Measurements from ENCODE around the gene TSPAN9.

The TSPAN9 gene

DNA sequence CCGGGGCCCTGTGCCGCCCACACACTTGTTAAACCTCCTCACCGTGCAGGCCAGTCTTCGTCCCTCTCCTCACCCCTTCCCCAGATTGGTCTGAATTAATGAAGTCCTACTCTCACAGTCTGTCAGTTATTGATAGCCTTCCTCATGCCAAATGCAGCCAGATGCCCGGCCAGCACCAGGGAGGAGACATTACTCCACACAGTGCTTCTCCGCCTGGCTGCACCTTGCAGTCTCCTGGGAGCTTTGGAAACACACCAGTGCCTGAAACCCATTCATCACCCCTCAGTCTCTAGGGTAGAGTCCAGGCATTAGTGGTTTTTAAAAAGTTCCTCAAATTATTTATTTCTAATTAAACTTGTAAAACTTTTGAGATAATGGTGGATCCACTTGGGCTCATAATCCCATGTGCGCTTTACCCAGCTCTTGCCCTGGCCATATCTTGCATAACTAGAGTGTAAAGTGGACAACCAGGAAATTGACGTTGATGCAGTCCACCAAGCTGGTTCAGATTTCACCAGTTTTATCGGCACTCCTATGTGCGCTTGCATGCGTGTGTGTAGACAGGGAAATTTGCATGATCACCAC is 38.2 kb upstream of the TSPAN9 start:
- Histone ChIP-seq H3K9me3 (ENCODE audit: low read length) (no peaks in the 10 kb centered on the region), H2AFZ (ENCODE audit: low read depth, low read length) (no peak overlapping the region), H3K27me3 (ENCODE audit: insufficient read depth, low read length) (no peaks in the 10 kb centered on the region), H3K4me3 (ENCODE audit: low read length) (no peak overlapping the region), H3K4me1 (ENCODE audit: insufficient read depth, low read length) (peaks cover 14% of the 10 kb centered on the region), H3K36me3 (ENCODE audit: insufficient read depth, low read length) (peaks cover 11% of the 10 kb centered on the region)

DNA sequence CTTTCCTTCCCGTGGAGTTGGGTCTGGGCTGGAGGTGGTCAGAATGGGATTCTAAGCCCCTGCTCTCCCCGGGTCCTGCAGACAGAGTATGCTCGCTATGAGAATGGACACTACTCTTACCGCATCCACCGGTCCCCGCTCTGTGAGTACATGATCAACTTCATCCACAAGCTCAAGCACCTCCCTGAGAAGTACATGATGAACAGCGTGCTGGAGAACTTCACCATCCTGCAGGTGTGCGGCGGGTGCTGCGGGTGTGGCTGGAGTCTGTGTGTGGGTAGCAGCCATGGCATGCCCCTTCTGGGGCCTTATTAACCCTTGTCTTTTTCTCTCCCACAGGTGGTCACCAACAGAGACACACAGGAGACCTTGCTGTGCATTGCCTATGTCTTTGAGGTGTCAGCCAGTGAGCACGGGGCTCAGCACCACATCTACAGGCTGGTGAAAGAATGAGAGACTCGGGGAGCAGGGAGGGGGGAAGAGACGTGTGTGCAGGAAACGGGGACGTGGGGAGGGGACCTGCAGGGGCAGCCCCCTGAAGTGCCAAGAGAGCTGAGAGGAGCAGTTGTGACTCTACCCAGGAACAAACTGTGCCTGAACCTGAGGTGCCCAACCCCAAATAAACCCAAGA is 37.0 kb upstream of the TSPAN9 start:
- H3K27me3 ChIP-seq (ENCODE audit: insufficient read depth, low read length) = no peaks in the 10 kb centered on the region
- no peaks in the 10 kb centered on the region for H3K9me3 ChIP-seq (ENCODE audit: low read length)
- peaks cover 11% of the 10 kb centered on the region for H3K36me3 ChIP-seq (ENCODE audit: insufficient read depth, low read length)
- no peak overlapping the region for H3K4me3 ChIP-seq (ENCODE audit: low read length)
- H2AFZ ChIP-seq (ENCODE audit: low read depth, low read length) = no peak overlapping the region
- H3K4me1 ChIP-seq (ENCODE audit: insufficient read depth, low read length) = peaks cover 13% of the 10 kb centered on the region

DNA sequence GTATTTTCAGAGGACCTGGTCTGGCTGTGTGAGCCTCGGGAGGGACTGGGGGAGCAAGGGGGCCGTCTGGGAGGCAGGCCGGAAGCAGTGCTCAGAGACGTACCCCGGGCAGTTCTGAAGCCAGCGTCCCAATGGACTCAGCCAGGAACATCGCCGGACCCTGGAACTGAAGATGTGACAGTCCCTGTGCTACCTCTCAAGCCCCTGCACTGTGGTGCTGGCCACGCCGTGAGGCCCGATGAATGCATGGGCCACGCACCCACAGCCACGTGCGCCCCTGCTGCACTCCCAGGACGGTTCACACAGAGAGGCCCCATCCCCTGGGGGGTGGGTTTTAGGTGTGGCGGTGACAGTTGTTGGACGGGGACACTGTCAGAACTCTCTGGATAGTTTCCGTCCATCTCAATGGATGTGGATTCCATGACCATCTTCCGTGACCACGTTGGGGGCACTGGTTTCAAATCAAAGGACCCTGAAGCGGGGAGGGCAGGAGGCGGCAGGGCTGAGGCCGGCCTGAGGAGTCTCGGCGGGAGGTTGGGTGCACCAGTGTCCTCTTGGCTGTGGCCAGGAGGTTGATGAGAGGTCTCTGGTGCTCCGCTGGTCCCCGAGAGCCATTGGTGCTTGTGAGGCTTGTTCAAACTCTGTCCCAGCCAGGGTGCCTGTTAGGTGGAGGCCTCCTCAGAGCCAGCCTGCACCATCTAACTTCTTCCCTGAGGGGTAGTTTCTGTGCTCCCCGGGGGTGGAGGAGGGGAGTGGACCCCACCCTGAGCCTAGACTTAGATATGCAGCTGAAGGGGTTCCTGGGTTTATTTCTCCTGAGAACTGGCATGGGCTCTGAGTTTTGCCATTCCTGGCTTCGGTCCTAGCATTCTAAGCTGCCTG is 36.3 kb upstream of the TSPAN9 start:
- no peaks in the 10 kb centered on the region for H3K9me3 ChIP-seq (ENCODE audit: low read length)
- peaks cover 7% of the 10 kb centered on the region for H3K4me1 ChIP-seq (ENCODE audit: insufficient read depth, low read length)
- H3K36me3 ChIP-seq (ENCODE audit: insufficient read depth, low read length) = peaks cover 11% of the 10 kb centered on the region
- H3K27me3 ChIP-seq (ENCODE audit: insufficient read depth, low read length) = no peaks in the 10 kb centered on the region
- H2AFZ ChIP-seq (ENCODE audit: low read depth, low read length) = no peak overlapping the region
- H3K4me3 ChIP-seq (ENCODE audit: low read length) = no peak overlapping the region

DNA sequence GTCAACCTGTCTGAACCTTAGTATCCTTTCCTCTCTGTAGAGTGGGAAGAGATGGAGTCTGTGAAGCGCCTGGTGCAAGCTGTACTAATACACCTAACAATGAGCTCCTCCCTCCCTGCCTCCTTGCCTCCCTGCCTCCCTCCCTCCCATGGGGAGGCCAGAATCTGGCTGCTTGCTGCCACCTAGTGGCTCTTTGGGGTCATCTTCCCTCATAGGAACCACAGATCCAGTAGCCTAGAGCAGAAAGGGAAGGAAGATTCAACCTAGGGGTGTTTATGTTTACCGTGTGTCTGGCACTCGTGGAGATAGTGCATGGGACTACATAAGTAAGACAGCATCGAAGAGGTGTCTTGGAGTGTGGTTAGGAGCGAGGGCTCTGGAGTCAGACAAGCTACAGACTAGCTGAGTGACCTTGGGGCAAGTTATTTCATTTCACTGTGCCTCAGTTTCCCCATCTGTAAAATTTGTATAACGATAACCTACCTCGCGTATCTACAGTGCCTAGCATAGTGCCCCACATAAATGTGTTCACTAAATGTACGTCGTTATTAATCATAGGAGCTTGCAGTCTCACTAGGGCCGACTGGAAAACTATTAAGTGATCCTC is 35.5 kb upstream of the TSPAN9 start:
- Histone ChIP-seq H3K27me3 (ENCODE audit: insufficient read depth, low read length) (no peaks in the 10 kb centered on the region), H3K4me1 (ENCODE audit: insufficient read depth, low read length) (no peaks in the 10 kb centered on the region), H2AFZ (ENCODE audit: low read depth, low read length) (no peak overlapping the region), H3K4me3 (ENCODE audit: low read length) (no peak overlapping the region), H3K9me3 (ENCODE audit: low read length) (no peaks in the 10 kb centered on the region), H3K36me3 (ENCODE audit: insufficient read depth, low read length) (peaks cover 11% of the 10 kb centered on the region)

DNA sequence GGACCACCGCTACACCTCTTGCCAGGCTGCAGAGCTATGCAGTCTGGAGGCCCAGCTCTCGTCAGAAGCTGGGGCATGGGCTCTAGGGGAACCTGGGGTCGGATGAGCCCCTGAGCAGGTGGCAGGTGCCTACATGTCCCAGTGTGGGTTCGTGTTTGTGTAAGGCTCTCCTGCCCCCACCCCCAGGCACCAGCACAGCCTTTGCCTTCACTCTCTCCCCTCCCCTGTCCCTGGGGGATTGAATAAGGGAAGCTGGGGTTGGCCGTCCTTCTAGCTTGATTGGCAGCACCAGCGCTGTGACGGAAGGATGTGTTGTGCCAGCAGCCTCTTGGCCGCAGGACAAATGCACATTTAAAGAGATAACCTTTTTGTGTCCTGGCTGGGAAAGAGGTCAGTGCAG is 34.8 kb upstream of the TSPAN9 start:
- Histone ChIP-seq H3K27me3 (ENCODE audit: insufficient read depth, low read length) (no peaks in the 10 kb centered on the region), H3K4me1 (ENCODE audit: insufficient read depth, low read length) (no peaks in the 10 kb centered on the region), H3K4me3 (ENCODE audit: low read length) (no peak overlapping the region)

DNA sequence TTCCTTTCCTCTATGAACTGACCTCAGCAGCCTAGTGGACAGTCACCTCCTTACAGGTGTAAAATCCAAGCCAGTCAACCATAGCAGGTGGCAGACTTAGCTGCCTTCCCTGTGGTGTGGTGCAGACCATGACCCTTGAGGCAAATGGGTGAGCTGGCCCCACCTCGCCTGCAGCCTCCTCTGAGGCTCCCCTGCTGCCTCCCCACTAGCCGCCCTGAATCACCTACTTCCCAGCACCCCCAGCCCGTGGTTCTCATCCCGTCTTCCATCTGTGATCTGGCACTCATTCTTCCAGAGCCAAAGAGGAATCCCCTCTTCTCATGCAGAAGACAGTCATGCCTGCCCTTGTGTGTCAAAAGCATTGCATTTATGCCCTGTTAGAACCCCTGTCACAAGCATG is 34.4 kb upstream of the TSPAN9 start:
- H3K9me3 ChIP-seq (ENCODE audit: low read length) = no peaks in the 10 kb centered on the region
- no peak overlapping the region for H2AFZ ChIP-seq (ENCODE audit: low read depth, low read length)
- H3K4me1 ChIP-seq (ENCODE audit: insufficient read depth, low read length) = peaks cover 3% of the 10 kb centered on the region
- peaks cover 11% of the 10 kb centered on the region for H3K36me3 ChIP-seq (ENCODE audit: insufficient read depth, low read length)
- no peaks in the 10 kb centered on the region for H3K27me3 ChIP-seq (ENCODE audit: insufficient read depth, low read length)
- H3K4me3 ChIP-seq (ENCODE audit: low read length) = no peak overlapping the region

More for the DNA sequence above, 34.8 kb upstream of the TSPAN9 start:
- H3K9me3 ChIP-seq (ENCODE audit: low read length) = no peaks in the 10 kb centered on the region
- peaks cover 11% of the 10 kb centered on the region for H3K36me3 ChIP-seq (ENCODE audit: insufficient read depth, low read length)
- H2AFZ ChIP-seq (ENCODE audit: low read depth, low read length) = no peak overlapping the region

DNA sequence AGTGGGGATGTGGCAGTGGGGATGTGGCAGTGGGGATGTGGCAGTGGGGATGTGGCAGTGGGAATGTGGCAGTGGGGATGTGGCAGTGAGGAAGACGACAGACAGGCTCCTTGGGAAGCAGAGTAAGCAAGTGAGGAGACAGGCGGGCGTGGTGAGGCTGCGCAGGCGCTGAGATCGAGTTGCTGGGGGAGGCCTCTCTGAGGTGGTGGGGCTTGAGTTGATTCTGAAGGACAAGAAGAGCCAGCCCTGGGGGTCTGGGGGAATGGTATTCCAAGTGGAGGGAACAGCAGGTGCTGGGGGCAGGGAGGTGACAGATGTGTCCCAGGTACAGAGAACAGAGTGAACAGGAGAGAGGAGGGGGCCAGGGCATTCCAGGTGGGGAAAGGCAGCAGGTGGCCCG is 33.8 kb upstream of the TSPAN9 start:
- no peaks in the 10 kb centered on the region for H3K27me3 ChIP-seq (ENCODE audit: insufficient read depth, low read length)
- H2AFZ ChIP-seq (ENCODE audit: low read depth, low read length) = no peak overlapping the region
- peaks cover 6% of the 10 kb centered on the region for H3K4me1 ChIP-seq (ENCODE audit: insufficient read depth, low read length)
- H3K4me3 ChIP-seq (ENCODE audit: low read length) = no peak overlapping the region
- H3K36me3 ChIP-seq (ENCODE audit: insufficient read depth, low read length) = peaks cover 10% of the 10 kb centered on the region
- H3K9me3 ChIP-seq (ENCODE audit: low read length) = no peaks in the 10 kb centered on the region

DNA sequence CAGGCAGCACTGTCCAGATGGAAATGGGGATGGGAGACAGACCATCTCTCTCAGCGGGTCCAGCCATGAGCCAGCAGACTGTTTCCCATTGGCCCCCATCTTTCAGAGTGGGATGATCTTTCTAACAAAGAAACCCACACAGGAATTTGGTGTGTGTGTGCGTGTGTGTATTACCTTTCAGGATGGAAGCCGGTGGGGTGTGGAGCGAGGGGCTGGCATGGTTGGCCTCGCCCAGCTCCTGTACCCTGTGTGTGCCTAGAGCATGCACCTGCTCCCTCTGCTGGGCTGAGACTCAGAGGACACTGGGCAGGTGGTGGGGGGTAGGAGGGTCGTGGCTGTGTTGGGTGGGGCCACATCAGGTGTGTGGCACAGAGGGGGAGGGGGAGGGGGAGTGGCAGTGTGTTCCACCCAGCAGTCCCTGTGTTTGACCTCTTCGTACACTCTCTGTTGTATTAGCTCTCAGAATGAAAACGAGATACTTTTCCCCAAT is 33.0 kb upstream of the TSPAN9 start:
- peaks cover 6% of the 10 kb centered on the region for H3K4me1 ChIP-seq (ENCODE audit: insufficient read depth, low read length)
- no peak overlapping the region for H3K4me3 ChIP-seq (ENCODE audit: low read length)
- H2AFZ ChIP-seq (ENCODE audit: low read depth, low read length) = no peak overlapping the region
- H3K36me3 ChIP-seq (ENCODE audit: insufficient read depth, low read length) = peaks cover 5% of the 10 kb centered on the region
- no peaks in the 10 kb centered on the region for H3K27me3 ChIP-seq (ENCODE audit: insufficient read depth, low read length)
- H3K9me3 ChIP-seq (ENCODE audit: low read length) = no peaks in the 10 kb centered on the region

DNA sequence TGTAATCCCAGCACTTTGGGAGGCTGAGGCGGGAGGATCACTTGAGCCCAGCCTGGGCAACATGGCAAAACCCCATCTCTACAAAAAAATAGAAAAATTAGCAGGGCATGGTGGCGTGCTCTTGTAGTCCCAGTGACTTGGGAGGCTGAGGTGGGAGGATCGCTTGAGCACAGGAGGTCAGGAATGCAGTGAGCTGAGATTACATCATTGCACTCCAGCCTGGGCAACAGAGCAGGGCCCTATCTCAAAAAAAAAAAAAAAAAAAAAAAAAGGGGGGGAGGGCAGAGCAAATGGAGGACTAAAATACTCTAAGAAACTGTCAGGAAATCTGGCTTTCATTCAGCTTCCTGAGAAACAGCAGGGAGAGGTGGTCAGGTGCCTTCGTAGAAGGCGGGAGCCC is 31.7 kb upstream of the TSPAN9 start:
- Histone ChIP-seq H3K36me3 (ENCODE audit: insufficient read depth, low read length) (peaks cover 2% of the 10 kb centered on the region), H3K4me1 (ENCODE audit: insufficient read depth, low read length) (peaks cover 6% of the 10 kb centered on the region), H2AFZ (ENCODE audit: low read depth, low read length) (no peak overlapping the region)

DNA sequence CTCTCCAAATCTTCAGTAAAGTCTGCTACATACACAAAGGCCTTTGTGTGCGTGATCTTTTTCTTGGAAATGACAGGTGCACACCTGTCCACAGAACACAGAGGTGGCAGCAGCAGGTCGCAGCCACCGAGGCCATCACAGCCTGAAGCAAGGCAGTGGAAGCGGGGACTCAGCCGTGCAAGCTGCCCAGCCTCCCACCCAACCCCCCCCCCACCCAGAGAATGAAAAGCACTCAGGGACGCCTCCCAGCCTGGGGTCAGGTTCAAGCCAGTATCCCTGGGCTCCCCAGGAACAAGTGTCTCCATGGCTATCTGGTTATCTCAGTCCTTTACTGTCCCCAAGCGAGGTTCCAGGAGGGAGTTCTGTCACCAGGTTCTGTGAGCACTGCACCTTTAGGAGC is 31.2 kb upstream of the TSPAN9 start:
- H3K9me3 ChIP-seq (ENCODE audit: low read length) = no peaks in the 10 kb centered on the region
- H3K4me3 ChIP-seq (ENCODE audit: low read length) = no peak overlapping the region
- H2AFZ ChIP-seq (ENCODE audit: low read depth, low read length) = no peak overlapping the region
- H3K36me3 ChIP-seq (ENCODE audit: insufficient read depth, low read length) = no peaks in the 10 kb centered on the region
- H3K4me1 ChIP-seq (ENCODE audit: insufficient read depth, low read length) = peaks cover 6% of the 10 kb centered on the region
- no peaks in the 10 kb centered on the region for H3K27me3 ChIP-seq (ENCODE audit: insufficient read depth, low read length)

More for the DNA sequence above, 31.7 kb upstream of the TSPAN9 start:
- no peaks in the 10 kb centered on the region for H3K9me3 ChIP-seq (ENCODE audit: low read length)
- H3K27me3 ChIP-seq (ENCODE audit: insufficient read depth, low read length) = no peaks in the 10 kb centered on the region
- H3K4me3 ChIP-seq (ENCODE audit: low read length) = no peak overlapping the region

DNA sequence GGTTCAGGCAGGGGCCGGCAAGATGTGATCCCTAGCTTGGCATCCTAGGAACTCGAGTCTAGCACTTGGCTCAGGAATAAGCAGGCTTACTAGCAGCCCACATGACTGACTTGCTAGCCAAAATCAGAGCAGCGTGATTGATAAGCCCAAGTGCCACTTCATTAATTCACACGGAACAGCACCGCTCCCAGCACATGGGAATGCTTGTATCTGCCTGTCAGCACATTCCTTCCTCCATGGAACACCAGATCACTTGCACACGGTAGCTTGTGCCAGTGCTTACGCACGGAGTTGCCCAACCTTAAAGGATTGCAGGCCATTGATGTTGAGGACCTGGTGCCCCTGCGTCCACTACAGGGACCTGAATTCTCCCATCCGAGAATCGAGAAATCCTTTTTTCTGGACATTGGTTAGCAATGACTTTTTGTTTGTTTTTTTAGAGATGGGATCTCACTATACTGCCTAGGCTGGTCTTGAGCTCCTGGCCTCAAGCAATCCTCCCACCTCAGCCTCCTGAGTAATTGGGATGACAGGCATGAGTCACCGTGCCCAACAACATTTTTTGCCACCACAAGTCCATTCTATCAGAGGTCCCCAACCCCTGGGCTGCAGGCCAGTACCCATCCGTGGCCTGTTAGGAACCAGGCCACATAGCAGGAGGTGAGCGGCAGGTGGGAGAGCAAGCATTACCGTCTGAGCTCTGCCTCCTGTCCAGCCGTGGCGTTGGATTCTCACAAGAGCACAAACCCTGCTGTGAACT is 30.6 kb upstream of the TSPAN9 start:
- H3K4me3 ChIP-seq (ENCODE audit: low read length) = no peak overlapping the region
- no peaks in the 10 kb centered on the region for H3K9me3 ChIP-seq (ENCODE audit: low read length)
- no peak overlapping the region for H2AFZ ChIP-seq (ENCODE audit: low read depth, low read length)
- H3K36me3 ChIP-seq (ENCODE audit: insufficient read depth, low read length) = no peaks in the 10 kb centered on the region
- H3K27me3 ChIP-seq (ENCODE audit: insufficient read depth, low read length) = no peaks in the 10 kb centered on the region
- peaks cover 6% of the 10 kb centered on the region for H3K4me1 ChIP-seq (ENCODE audit: insufficient read depth, low read length)

DNA sequence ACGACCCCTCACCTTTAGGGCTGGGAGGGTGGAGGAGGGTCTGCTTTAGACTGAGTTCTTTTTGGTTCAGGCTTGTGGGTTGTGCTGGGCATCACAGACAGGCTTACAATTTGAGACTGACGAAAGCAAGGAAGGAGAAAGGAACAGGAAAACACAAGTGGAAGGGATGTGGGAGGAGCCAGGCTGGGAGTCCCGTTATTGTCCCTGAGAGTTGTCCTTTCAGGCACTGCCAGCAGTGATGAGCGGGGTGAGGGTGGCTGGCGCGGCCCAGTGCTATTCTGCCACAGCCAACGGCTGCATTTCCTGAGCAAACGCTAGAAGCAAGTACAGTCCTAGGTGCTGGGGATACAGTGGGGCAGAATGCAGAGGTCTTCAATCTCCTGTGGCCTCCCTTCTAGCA is 29.2 kb upstream of the TSPAN9 start:
- Histone ChIP-seq H3K4me3 (ENCODE audit: low read length) (no peak overlapping the region), H3K9me3 (ENCODE audit: low read length) (no peaks in the 10 kb centered on the region), H3K27me3 (ENCODE audit: insufficient read depth, low read length) (no peaks in the 10 kb centered on the region), H3K4me1 (ENCODE audit: insufficient read depth, low read length) (peaks cover 6% of the 10 kb centered on the region), H3K36me3 (ENCODE audit: insufficient read depth, low read length) (no peaks in the 10 kb centered on the region), H2AFZ (ENCODE audit: low read depth, low read length) (peak overlapping the region; percentile 23)
